HFF-Myc (cell line): ENCODE results near the gene SCTR.

Source experiments
- DNase-seq: peaks from one replicate; pipeline ENCODE4 v3.0.0-alpha.2; 2011; ENCODE audit warnings: low read depth; ENCODE audit errors: extremely low read depth
- H3K4me3 ChIP-seq: replicated peaks from 2 replicates; pipeline ENCODE4 v1.5.1; 2011; ENCODE audit warnings: low read depth, mild to moderate bottlenecking, control low read depth, low read length
- TF ChIP-seq, protein P1 (sequence below): IDR thresholded peaks from 2 replicates; pipeline ENCODE4 v1.5.1; 2012; ENCODE audit warnings: mild to moderate bottlenecking, low read depth, low read length, control low read depth; ENCODE audit errors: missing control alignments

Gene SCTR

DNA sequence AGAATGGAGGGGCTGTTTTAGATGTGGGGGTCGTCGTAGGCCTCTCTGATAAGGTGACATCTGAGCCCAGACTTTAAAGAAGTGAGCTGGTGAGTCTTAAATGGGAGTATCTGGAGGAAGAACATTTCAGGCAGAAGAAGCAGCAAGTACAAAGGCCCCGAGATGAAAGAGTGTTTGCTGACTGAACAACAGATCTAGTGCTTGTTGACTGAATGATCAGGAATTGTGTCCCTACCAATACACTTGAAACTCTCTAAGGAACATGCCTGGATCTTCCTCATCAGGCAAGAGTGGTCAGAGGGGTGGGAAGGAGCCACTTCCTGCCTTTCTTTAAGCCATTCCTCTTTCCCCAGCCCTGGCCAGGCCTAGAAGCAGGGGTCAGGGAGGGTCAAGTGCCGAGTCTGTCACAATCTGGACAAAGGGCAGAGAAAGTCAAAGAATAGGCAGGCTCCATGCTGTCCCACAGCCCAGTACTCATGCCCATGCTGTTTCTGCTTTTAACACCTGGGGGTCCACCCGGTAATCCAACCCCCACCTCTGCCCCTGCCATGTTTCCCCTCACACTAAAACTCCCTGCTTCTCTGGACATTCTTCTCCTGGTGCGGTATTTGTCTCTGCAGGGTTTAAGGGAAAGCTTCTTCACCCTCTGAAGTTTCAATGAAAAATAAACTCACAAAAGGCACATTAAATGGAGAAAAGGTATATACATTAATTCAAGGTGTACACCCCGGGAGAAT lies 95.6 kb downstream of the SCTR start:
- TF ChIP-seq, protein P1, sequence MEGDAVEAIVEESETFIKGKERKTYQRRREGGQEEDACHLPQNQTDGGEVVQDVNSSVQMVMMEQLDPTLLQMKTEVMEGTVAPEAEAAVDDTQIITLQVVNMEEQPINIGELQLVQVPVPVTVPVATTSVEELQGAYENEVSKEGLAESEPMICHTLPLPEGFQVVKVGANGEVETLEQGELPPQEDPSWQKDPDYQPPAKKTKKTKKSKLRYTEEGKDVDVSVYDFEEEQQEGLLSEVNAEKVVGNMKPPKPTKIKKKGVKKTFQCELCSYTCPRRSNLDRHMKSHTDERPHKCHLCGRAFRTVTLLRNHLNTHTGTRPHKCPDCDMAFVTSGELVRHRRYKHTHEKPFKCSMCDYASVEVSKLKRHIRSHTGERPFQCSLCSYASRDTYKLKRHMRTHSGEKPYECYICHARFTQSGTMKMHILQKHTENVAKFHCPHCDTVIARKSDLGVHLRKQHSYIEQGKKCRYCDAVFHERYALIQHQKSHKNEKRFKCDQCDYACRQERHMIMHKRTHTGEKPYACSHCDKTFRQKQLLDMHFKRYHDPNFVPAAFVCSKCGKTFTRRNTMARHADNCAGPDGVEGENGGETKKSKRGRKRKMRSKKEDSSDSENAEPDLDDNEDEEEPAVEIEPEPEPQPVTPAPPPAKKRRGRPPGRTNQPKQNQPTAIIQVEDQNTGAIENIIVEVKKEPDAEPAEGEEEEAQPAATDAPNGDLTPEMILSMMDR = no peak
- no peak for DNase-seq
- no peak overlapping the region for H3K4me3 ChIP-seq

DNA sequence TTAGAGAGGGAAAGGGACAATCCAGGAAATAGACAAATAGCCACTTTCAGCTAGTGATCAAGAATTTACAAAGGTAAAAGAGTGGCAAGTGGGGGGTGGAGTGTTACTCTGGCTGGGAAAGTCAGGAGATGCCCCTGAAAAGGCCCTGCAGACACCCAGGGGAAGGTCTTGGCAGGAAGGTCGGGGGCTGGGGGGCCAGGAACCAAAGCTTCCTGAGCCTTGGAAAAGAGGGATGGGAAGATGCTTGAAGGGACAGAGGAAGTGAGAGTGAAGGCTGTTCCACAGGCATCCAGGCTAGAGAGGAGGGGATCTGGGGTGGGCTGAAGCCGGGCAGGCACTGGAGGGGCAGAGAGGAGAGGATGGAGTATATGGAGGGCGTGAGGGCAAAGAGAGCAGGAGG lies 96.5 kb downstream of the SCTR start:
- H3K4me3 ChIP-seq = no peak overlapping the region
- DNase-seq = no peak
- TF ChIP-seq, protein P1 = no peak

DNA sequence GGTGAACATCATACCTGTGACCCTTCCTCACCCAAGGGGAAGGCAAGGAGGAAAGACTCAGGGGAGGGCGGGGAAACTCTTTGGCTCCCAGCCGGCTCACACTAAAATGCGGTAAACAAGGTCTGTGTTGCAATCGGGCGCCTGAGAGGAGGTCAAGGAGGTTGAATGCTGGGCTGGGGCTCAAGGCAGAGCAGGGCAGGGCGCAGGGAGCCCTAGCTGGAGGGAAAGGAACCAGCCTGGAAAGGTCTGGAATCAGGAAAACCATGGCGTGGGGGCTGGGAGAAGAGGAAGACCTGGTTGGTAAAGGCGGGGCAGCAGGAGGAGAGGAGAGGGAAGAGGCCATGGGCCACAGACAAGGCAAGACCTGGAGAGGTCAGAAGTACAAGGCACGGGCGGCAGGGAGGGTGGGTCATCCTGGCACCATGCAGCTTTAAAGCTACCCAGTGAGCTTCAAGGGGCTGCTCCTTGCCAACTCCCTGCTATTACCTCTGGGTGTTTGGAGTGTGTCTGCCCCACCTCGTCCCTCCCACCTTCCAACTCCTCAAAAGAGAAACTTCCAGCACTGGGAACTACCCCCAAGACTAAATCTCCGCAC lies 97.4 kb downstream of the SCTR start:
- TF ChIP-seq, protein P1 = no peak
- no peak overlapping the region for H3K4me3 ChIP-seq
- DNase-seq = no peak

DNA sequence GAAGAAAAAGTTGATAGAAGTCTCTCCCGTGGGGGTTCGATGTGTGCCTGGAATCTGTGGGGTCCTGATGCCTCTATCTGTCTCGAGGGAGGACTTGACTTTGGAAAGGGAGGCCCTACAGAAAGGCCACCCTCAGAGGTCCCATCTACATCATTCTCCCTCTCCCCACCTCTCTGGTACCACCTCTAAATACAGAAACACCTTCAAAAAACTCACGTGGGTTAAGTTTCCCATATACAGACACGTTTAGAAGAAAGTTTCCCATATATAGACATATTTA lies 97.9 kb downstream of the SCTR start:
- H3K4me3 ChIP-seq = no peak overlapping the region
- TF ChIP-seq, protein P1 = no peak
- no peak for DNase-seq

DNA sequence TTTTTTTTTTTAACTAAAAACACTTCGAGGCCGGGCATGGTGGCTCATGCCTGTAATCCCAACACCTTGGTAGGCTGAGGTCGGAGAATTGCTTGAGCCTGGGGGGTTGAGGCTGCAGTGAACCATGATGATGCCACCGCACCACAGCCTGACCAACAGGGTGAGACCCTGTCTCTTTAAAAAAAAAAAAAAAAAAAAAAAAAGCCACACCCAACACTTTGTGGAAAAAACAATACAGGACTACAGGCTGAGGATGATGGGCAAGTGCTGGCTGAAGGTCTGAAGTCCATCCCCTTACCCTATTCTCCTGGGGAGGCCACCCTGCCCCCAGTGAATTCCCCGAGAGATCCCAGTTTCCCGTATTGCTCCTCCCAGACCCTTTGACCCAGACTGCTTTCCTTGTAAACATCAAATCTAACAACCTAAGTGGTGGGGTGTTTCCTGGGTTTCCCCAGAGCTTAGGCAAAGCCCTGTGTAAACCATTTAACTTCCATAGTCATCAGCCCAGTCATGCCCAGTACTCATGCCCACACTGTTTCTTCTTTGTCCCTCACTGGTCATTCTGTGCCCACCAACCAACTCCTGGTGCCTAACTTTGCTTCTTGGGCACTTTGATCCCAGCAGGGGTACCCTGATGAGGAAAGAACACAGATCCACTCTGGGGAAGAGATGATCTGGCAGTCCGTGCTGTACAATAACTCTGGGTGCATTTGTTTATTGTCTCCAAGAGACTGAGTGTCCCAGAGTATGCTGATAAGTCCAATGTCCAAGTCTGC lies 98.5 kb downstream of the SCTR start:
- no peak for DNase-seq
- H3K4me3 ChIP-seq = no peak overlapping the region
- TF ChIP-seq, protein P1 = no peak

DNA sequence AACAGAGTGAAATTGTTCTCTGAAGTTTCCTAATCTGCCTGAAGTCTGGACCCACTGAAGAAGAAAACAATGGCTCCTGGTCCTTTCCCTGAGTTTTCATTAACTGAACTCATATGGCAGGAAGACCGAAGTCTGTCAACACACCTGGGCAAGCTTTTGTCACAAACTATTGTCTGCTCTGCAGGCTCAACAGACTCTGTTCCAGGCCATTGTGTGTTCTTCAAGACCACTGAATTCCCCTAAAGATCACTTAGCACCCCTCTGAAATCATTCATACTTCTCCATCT lies 99.2 kb downstream of the SCTR start:
- TF ChIP-seq, protein P1 = no peak
- H3K4me3 ChIP-seq = no peak overlapping the region
- no peak for DNase-seq
